HL-60 (cell line): ENCODE data around the gene UBXN10.

Source experiments
- POLR2AphosphoS5 ChIP-seq: IDR thresholded peaks from 2 replicates; pipeline ENCODE4 v1.6.1; 2012; ENCODE audit warnings: low read depth
- TF ChIP-seq, protein P1 (sequence below): IDR thresholded peaks from one replicate; pipeline ENCODE4 v1.5.1; 2011; ENCODE audit warnings: low read length, control low read depth, inconsistent platforms; ENCODE audit not compliant: insufficient read depth
- TF ChIP-seq, protein P2 (sequence below): IDR thresholded peaks from 2 replicates; pipeline ENCODE4 v1.6.1; 2012; ENCODE audit warnings: low read depth; ENCODE audit not compliant: insufficient replicate concordance

DNA sequence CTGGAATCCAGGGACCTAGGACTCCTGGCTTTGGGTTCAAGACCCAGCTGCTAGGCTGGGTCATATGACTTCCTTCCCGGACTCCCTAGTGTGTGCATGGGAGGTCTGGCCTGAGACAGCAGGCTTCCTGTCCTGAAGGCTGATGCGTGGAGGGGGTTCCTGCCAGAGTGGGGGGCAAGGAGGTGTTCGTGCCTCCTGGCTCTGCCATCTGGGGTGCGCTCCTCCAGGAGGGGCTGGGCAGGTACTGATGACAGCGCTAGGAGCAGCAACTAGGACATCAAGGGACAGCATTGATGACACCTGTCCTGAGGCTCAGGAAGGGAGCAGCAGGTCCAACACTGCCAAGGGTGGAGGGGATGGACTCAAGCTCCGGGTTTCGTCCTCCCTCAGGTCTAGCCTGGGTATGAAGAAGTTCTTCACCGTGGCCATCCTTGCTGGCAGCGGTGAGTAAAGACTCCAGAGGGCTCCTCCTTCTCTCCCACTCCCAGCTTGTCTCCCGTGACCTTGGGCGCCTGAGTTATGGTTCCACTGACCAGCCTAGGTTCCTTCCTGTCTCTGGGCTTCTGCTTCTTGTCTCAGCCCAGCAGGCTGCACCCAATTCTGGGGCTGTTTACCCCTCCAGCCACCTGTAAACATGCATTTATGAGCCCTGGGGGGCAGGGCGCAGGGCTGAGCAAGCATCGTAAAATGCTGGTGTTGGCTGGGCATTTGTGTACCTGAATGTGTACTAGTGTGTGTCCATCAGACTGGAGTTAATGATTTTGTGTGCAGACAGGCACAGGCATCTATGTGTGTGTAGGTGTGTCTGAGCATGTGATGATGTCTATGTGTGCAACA is 45.9 kb upstream of the UBXN10 start:
- TF ChIP-seq, protein P1, sequence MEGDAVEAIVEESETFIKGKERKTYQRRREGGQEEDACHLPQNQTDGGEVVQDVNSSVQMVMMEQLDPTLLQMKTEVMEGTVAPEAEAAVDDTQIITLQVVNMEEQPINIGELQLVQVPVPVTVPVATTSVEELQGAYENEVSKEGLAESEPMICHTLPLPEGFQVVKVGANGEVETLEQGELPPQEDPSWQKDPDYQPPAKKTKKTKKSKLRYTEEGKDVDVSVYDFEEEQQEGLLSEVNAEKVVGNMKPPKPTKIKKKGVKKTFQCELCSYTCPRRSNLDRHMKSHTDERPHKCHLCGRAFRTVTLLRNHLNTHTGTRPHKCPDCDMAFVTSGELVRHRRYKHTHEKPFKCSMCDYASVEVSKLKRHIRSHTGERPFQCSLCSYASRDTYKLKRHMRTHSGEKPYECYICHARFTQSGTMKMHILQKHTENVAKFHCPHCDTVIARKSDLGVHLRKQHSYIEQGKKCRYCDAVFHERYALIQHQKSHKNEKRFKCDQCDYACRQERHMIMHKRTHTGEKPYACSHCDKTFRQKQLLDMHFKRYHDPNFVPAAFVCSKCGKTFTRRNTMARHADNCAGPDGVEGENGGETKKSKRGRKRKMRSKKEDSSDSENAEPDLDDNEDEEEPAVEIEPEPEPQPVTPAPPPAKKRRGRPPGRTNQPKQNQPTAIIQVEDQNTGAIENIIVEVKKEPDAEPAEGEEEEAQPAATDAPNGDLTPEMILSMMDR: no peak
- TF ChIP-seq POLR2AphosphoS5: no peak
- TF ChIP-seq, protein P2, sequence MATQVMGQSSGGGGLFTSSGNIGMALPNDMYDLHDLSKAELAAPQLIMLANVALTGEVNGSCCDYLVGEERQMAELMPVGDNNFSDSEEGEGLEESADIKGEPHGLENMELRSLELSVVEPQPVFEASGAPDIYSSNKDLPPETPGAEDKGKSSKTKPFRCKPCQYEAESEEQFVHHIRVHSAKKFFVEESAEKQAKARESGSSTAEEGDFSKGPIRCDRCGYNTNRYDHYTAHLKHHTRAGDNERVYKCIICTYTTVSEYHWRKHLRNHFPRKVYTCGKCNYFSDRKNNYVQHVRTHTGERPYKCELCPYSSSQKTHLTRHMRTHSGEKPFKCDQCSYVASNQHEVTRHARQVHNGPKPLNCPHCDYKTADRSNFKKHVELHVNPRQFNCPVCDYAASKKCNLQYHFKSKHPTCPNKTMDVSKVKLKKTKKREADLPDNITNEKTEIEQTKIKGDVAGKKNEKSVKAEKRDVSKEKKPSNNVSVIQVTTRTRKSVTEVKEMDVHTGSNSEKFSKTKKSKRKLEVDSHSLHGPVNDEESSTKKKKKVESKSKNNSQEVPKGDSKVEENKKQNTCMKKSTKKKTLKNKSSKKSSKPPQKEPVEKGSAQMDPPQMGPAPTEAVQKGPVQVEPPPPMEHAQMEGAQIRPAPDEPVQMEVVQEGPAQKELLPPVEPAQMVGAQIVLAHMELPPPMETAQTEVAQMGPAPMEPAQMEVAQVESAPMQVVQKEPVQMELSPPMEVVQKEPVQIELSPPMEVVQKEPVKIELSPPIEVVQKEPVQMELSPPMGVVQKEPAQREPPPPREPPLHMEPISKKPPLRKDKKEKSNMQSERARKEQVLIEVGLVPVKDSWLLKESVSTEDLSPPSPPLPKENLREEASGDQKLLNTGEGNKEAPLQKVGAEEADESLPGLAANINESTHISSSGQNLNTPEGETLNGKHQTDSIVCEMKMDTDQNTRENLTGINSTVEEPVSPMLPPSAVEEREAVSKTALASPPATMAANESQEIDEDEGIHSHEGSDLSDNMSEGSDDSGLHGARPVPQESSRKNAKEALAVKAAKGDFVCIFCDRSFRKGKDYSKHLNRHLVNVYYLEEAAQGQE: no peak
